GM19043 (cell line): ENCODE results near the gene KRT3.

Source experiments
- ATAC-seq: cut with Tn5 transposase; IDR thresholded peaks from one replicate; pipeline ENCODE4 v1.9.1; 2021; ENCODE audit warnings: low read depth; ENCODE audit not compliant: unreplicated experiment

KRT3 gene

DNA sequence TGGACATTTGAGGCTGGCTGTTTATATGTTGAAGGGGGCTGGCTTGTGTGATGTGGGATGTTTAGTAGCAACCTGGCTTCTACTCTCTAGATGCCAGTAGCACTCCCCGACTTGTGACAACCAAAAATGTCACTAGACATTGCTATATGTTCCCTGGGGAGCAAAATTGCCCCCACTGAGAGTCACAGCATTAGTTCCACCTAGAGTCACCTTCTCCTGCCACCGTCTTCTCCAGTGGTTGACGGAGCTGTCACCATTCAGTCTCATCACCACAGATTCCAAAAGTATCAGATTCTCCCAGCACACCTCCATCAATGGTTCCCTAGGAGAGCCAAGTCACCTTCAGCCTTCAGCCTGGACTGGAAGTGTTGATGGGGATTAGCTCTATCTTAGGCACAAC, 11.0 kb downstream of the KRT3 start:
- ATAC-seq: no peak

DNA sequence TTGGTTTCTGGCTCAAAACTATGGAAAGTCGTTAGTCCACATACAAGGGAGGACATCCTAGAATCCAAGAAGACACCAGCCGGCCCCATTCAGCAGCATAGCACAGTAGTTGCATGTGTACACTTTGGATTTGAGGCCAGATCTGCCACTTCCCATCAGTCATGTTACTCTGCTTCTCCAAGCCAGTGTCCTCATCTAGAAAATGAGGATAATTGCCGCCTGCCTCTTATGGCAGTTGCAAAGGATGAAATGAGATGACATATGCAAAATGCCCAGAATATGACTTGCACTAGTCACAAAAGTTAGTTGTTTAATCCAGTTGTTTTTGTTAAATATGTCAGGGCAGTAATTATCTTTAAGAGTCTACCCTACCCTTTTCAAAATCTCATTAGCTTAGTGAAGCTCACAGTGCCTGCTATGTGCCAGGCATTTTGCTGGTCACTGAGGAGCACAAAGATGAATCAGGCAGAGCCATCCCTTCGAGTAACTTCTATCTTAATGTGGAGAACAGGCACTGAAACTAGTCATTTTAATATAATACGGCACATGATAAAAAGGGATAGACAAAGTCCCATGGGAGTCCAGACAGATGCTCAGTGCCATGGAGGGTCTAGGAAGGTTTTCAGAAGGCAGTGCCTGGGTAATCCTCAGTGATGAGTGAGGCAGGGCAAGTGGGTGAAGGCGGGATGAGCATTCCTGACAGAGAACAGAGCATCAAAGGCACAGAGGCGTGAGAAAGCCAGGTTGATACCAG, 12.2 kb downstream of the KRT3 start:
- ATAC-seq: no peak

DNA sequence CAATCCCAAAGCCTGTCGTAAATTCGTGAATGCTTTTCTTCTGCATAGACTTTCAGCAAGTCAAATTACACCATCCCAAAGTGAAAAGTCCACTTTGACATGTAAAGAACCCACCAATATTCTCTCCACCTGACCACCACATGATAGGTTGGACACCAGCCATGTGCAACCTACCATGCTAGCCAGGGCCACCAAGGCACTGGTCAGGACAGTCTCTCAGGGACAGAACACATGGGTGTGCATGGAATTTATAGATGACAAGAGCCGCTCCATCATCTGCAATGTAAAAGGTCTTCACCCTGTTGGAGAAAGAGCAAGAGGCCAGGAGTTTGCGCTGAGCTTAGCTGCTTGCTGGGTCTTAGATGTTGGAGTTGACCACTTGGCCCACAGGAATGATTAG, 13.4 kb downstream of the KRT3 start:
- ATAC-seq: no peak

DNA sequence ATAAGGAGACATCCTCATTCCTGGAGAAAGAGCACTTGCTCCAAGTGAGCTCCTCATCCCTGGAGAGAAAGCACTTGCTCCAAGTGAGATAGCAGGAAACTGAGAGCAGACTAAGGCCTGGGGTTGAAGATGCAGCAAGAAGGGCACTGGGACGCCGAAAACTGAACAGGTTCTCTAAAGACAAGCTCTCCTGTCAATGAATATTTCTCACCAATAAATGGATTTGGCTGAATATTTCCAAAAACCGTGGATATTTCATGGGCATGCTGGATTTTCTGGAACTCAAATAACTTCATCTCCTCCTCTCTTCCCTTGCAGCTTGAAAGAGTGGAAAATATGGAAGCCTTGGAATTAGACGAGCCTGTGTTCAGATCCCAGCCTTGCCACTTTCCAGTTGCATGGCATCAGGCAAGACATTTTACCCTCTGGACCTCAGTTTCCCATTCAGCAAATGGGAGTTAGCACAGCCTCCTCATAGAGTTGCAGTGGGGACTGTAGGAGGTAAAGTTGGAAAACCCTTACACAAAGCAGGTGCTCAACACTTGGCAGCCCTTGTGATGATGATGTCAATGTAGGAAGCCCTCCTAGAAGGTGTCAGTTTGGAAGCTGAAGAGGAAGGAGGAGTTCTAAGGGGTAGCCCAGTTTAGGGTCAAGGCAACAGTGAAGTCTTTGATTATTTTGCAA, 14.4 kb downstream of the KRT3 start:
- no peak for ATAC-seq

DNA sequence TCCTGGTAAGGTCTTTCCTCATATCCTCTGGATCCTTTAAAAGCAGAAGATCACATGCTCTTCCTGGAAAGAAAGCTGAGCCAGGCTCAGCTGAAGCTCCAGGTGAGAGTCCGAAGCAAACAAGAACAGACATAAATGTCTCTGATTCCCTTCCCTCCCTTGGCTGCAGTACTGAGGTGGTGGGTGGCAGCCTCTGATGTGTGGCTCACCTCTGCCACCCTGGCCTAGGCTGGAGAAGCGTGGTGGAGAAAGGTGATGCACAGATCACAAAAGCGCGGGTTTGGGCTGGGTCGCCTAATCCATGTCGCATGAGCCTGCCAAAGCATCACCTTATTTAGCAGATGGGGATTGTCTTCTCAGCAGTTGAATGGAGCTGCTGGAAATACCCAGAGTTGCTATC, 16.0 kb downstream of the KRT3 start:
- no peak for ATAC-seq

DNA sequence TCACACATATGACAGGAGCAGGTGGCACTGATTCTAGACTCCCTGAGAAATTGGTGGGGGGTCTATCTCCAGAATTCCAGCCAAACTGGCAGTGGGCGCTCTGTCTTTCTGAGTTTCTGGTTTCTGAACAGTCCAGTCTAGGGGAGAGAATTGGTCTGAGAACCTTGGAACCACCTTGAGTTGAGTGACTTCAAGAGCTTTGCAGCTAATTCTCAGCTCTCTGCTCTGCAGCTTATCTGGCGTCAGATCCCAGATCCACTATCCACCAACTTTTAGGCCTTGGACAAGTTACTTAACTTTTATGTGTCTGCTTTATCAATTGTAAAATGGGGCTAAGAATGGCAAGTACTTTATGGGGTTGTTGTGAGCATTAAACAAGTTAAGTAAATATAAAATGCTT, 17.1 kb downstream of the KRT3 start:
- no peak for ATAC-seq

DNA sequence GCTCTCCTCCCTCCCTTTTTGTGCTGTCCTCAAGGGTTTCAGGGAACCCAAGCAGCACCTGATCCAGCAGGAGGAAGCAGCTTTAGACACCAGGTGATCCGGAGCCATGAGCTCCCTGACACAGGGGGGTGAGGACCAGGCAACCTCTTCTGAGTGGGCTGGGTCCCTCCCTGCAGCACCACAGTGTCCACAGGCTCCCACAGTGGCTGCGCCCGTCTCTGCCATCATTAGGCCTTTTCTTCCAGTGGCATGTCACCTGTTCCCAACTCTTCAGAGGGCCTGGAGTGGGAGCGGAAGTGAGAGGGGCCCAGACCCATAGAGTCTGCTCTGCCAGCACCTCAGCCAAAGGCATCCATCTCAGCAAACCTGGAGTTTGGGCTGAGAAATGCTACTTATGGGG, 18.4 kb downstream of the KRT3 start:
- no peak for ATAC-seq

DNA sequence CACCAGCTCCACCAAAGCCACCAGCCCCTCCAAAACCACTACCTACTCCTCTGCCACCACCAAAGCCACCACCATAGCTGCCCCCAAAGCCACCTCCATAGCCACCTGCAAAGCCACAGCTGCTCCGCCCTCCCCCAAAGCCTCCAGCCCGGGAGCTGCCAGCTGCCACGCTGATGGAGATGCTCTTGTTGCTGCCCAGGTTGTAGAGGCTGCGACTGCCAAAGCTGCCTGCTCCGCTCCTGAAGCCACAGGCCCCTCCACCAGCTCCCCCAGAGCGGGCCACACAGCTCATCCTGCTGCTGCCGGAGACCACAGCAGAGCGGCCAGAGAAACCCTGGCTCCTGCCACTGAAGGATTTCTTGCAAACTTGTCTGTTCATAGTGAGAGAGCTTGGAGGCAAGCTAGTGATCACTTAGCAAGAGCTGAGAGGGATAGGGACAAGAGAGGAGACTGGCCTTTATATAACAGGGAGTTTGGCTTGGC, 19.0 kb downstream of the KRT3 start, which contains the start of gene KRT76:
KRT76 (minus strand) TSS at position 433 of the 483 bp plus-strand sequence; CDS start at position 379, 54 bp downstream.
- ATAC-seq: no peak

DNA sequence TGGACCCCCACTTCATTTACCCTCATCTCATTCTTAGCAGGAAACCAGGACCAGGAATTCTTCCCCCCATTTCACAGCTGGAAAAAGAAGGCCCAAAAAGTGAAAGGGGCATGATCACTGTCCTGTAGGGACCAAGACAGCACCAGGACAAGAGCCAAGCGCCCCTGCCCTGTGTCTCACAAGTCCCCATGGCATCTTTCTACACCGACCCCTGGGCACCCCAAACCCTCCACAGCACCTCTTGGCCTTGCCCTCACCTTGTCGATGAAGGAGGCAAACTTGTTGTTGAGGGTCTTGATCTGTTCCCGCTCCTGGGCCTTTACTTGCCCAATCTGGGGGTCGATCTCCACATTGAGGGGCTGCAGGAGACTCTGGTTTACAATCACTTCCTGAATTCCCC, 19.5 kb downstream of the KRT3 start:
- no peak for ATAC-seq

DNA sequence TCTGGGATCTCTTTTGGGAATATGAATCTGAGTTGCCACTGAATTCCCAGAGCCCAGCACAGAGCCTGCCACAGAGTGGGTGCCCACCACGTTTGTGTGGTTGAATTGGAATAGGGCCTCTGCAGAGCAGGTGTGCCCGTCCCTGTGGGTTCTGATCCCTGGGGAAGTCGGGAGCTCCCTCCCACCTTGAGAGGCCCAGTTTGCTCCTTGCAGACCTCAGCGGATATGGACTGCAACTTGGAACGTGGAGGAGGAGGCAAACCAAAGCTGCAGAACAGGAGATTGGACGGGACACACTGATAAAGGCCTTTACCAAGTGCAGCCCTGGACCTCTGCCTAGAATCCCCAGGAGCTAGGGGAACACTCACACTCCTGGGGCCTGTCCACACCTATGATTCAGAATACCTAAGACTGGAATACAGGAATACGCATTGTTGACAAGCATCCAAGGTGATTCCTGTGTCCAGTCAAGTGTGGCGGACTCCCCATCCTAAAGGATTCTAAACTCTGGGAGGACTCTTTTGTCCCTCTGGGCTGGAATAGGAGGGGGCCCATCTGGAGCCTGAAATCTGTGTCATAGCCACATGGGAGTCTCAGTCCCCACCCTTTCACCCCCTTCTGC, 21.2 kb downstream of the KRT3 start:
- ATAC-seq: no peak

DNA sequence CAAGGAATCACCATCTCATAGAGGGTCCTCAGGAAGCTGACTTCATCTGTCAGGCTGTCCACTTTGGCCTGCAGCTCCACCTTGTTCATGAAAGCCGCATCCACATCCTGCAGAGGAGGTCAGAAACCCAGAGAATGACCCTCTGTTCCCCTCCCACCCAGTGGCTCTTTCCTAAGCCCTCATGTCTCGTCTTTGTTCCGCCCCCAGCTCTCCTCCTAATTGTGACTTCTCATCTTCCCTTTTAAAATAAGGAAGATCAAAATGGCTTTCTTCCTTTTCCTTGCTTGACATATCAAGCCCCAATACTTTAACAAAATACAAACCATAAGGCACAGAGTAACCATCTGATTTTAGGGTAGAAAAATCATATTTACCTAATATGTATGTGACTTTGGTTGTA, 23.1 kb downstream of the KRT3 start:
- ATAC-seq: no peak

DNA sequence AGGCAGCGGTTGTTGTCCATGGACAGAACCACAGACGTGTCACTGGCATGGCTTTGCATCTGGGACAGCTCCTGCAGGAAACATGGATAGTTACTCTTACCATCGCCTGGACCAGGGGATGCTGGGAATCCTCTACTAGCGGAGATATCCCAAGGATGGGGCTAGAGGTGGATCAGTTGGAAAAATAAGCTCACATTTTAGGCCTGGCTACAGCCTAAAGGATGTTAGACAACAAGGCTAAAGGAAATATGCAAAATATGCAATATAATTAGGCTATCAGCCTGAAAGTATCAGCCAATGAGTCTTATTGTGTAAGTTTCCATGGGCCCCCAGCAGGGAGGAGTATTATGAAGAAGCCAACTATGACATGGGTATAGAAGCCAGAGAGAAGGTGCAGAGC, 23.7 kb downstream of the KRT3 start:
- no peak for ATAC-seq

DNA sequence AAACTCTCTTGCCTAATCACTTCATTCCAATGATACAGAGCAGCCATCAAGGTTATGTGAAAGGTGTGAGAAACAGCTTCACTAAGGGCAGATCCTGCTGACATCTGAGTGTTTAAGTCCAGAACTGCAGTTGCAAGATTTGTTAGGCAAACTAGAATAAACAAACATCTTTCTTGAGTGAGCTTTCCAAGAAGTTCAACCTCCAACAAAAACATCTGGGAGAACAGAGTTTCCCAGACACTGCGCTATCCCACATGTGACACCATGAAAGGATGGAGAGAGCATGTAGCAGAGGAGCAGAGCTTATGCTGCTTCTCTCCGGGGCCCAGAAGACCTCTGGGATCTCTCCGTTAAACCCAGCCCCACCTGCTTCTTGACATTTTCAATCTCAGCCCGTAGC, 24.4 kb downstream of the KRT3 start:
- ATAC-seq: no peak

DNA sequence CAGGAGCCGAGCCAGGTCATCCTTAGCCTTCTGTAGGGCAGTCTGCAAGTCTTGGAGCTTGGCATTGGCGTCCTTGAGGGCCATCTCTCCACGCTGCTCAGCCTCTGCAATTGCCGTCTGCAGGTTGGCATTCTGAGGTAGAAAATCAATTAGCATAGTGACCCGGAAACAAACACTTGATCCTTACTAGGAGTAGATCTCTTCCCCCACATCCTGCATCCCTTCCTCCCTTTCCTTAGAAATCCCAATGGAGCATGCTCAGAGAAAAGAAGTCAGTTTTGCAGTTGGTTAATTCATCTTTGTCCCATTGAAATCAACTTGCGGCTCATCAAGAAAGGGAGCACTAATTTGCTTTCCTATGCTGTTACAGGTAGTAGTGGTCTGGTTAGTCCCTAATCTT, 24.8 kb downstream of the KRT3 start:
- no peak for ATAC-seq

DNA sequence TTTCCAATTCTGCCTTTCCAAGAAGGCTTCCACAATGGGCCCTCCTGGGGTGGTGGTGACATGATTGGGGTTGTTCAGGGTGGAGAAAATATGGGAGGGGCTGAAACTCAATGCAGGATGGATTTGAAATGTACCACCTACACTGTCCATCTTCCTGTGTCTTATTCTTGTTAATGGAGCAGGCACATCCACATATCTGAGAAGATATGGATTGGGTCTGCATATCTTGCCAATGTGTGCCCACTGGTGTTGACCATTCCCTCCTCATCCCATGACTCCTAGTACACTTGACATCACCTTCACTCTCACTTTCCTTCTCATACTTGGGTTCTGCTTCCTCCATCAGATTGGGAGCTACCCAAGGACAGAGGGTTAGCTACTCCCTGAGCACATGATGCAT, 26.0 kb downstream of the KRT3 start:
- ATAC-seq: no peak

DNA sequence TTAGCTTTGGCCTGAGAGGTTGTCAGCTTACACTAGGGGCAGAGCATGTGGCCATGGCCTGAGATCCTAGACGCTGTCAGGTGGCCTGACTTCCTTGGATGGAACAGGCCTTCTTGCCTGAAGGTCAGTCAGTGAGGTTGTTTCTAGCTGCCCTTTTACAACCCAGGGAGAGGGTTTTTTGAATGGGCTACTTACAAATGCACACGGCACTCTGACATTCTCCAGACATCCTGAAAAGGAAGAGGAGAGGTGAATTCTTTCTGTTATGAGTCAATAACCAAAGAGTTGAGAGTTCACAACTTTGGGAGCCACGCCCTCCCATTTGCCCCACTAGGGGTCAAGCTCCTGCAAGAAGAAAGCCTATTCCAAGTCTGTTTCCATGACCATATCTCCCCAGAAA, 26.6 kb downstream of the KRT3 start:
- no peak for ATAC-seq

DNA sequence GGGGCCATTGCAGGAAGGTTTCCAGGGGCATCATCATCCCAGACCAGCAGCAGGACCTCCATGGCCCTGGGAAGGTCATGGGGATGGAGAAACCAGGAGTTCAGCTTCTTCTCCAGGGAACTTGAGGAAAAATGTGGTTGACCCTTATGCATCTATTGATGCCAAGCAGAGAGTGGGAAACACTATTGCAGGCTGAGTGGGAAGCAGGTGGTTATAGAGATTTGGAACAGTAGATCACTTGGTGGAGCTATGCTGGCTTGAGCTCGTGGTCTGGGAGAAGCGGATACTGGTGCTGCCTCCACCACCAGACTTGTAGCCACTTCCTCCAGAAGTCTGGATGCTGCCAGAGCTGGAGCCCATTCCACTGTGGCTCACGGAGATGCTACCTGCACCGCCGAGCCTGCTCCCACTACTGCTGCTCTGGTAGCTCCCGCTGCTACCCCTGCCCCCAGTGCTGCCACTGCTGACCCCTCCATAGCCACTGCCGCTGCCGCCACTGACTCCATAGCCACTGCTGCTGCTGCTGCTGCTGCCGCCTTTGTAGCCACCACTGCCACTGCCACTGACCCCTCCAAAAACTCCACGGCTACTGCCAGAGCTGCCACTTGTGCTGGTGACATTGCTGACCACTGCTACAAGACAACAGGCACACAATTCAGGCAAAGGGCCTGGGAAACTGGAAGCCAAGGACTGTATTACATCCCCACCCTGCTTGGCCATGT, 27.3 kb downstream of the KRT3 start:
- ATAC-seq: no peak

DNA sequence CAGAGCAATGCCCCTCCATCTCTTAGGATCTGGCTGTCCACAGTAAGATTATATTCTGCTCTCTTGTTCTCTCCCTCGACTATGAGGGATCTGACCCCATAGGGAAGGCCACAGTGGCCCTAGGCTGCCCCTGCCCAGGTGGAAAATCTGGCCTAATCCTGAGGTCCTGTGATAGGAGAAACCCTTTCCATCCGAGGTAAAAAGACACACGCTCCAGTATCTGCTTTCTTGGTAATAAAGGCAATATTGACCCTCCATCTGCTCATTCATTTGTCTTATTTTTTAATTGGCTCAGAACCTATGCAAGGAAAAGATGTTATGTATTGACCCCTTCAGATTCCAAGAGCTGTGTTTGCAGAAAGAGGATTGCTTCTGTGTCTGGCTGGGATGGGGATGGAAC, 28.5 kb downstream of the KRT3 start:
- no peak for ATAC-seq

DNA sequence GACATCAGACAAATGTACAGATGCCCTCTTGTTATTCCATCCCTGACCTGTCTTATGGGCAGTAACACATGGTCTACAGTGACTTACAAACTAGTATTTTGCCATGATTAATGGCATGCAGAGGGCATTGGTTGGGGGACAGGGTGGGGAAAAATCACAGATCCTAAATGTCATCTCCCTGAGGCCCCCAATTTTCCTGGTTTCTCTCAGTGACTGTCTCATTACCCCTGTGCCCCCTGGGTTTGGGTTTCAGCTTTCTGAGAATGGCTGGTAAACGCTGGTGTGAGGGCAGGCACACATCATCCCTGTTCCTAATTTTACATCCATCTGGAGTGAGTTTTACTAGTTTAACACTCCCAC, 28.9 kb downstream of the KRT3 start:
- ATAC-seq: no peak

DNA sequence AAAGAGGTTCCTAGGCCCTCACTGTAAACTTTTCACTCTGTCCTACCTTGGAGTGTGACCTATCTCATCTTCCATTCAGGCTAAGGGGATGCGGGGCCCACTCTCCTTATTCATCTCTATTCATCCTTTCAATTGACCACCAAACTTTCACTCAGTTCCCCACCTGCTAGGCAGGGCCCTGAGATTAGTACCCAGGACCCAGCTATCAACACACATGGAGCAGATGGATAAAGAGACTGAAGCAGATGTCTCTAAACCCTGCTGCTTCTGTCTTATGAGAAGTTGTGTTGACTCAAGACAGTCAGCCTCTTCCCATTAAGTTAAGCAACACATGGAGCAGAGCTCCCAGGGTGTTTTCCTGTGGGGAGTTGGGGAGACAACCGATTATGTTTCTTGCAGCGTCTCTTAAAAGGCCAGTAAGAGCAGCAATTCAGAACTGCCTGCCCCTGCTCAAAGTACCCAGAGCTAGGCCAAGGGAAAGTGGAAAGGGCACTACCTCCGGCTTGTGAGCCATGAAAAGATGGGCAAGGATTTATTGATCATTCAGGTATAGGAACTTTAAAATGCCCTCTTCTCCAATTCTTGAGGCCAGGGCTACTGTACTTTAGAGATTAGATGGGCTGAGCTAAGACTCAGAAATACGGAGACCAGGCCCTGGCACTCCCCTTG, 29.4 kb downstream of the KRT3 start:
- no peak for ATAC-seq

DNA sequence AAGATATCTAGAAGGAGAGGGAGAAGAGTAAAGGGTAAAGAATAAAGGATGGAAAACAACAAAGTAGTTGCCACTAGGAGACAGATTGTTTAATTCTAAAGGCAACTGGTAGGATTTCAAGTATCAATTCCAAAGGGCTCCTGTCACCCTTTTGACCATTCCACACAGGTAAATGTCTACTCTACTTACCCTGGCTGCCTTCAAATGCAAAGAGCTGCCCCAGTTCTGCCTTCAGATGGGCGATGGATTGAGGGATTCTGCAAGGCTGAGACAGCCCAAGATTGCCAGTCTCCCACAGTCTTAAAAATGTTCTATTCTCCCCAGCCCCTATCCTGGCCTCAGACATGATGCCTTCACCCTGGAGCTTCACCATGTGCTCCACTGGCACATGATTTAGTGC, 30.2 kb downstream of the KRT3 start:
- no peak for ATAC-seq
